ENCODE measurements around the gene PLEKHG4.

- peak in 3 of 4 experiments; percentile 73 to 87 (median 83) for TF ChIP-seq CTCF (IDR thresholded peaks at IDR 0.05)
- no peak for TF ChIP-seq POLR2AphosphoS5 (IDR thresholded peaks at IDR 0.05)
- TF ChIP-seq POLR2A (IDR thresholded peaks at IDR 0.05) = peak in 1 of 2 donors; percentile 8
- no peak for TF ChIP-seq EP300 (IDR thresholded peaks at IDR 0.05)
Observed at GRCh38 chr16:67279296-67280089, at the start of gene PLEKHG4.

All from gastroesophageal sphincter (tissue), 3 donors.